IMR-90 (cell line): ENCODE measurements around the gene QSOX2. TPM values are rescaled to one million over a fixed set of nuclear protein-coding genes. Genes with fewer than 3 reads are reported as not detected.

Experiments
- ATAC-seq: fragments of 200-7000 bp; cut with Tn5 transposase; 2 replicates; pipeline ENCODE4 v1.9.1; 2020; ENCODE audit warnings: low read depth, mild to moderate bottlenecking, moderate library complexity
- BruUV-seq: library from RNA; stranded (reverse); fragments of 400-500 nt; replicated peaks from 2 replicates; lab custom pipeline; 2021; lab: Mats Ljungman, UMichigan
- CTCF ChIA-PET: fragments of 300-600 bp; formaldehyde crosslinking; extraction: SDS; loops from one replicate; lab custom pipeline; 2021; ENCODE audit warnings: antibody characterized with exemption; lab: Yijun Ruan, JAX
- POLR2A ChIA-PET: fragments of 300-600 bp; sonication (Branson Sonifier 250); formaldehyde crosslinking; loops from one replicate; lab custom pipeline; 2022; ENCODE audit warnings: antibody characterized with exemption; ENCODE audit not compliant: unreplicated experiment; lab: Charles Lee
- DNase-seq: peaks from one replicate; pipeline ENCODE4 v3.0.0; 2013
- H2AFZ ChIP-seq: replicated peaks from 2 replicates; pipeline ENCODE3; 2013; ENCODE audit warnings: low read length, mild to moderate bottlenecking; ENCODE audit not compliant: poor library complexity
- H2AK5ac ChIP-seq: 2 replicates; pipeline ENCODE4 v1.6.1; 2013; ENCODE audit warnings: low read depth, low read length, inconsistent platforms
- H2AK9ac ChIP-seq: replicated peaks from 2 replicates; pipeline ENCODE3; 2013; ENCODE audit warnings: mild to moderate bottlenecking, low read depth, low read length, moderate library complexity; ENCODE audit not compliant: poor library complexity
- H2BK120ac ChIP-seq: 2 replicates; pipeline ENCODE4 v1.6.1; 2013; ENCODE audit warnings: low read depth, low read length, inconsistent platforms
- H2BK15ac ChIP-seq: 3 replicates; pipeline ENCODE4 v1.6.1; 2013; ENCODE audit warnings: low read depth, low read length, inconsistent platforms
- H2BK20ac ChIP-seq: 2 replicates; pipeline ENCODE4 v1.6.1; 2013; ENCODE audit warnings: low read depth, mild to moderate bottlenecking, inconsistent platforms, low read length, moderate library complexity
- H2BK5ac ChIP-seq: 2 replicates; pipeline ENCODE4 v1.6.1; 2013; ENCODE audit warnings: mild to moderate bottlenecking, low read depth, low read length, inconsistent platforms; ENCODE audit not compliant: poor library complexity, severe bottlenecking
- H3K14ac ChIP-seq: replicated peaks from 2 replicates; pipeline ENCODE4 v1.6.1; 2013; ENCODE audit warnings: low read depth, low read length, inconsistent platforms
- H3K18ac ChIP-seq: 2 replicates; pipeline ENCODE4 v1.6.1; 2013; ENCODE audit warnings: low read depth, low read length, control low read depth
- H3K23ac ChIP-seq: 2 replicates; pipeline ENCODE4 v1.6.1; 2013; ENCODE audit warnings: low read depth, low read length, inconsistent platforms
- H3K27ac ChIP-seq: 2 replicates; pipeline ENCODE4 v1.5.1; 2013; ENCODE audit warnings: mild to moderate bottlenecking, control low read depth, low read length; ENCODE audit not compliant: insufficient read depth
- H3K27me3 ChIP-seq: 2 replicates; pipeline ENCODE4 v1.6.1; 2013; ENCODE audit warnings: low read length; ENCODE audit not compliant: control insufficient read depth, insufficient read depth
- H3K36me3 ChIP-seq: 2 replicates; pipeline ENCODE4 v1.6.1; 2013; ENCODE audit warnings: low read length, mixed read lengths; ENCODE audit not compliant: control insufficient read depth, insufficient read depth
- H3K4ac ChIP-seq: 2 replicates; pipeline ENCODE4 v1.6.1; 2013; ENCODE audit warnings: low read depth, low read length, inconsistent platforms
- H3K4me1 ChIP-seq: 2 replicates; pipeline ENCODE4 v1.6.1; 2013; ENCODE audit warnings: low read length, mixed read lengths; ENCODE audit not compliant: control insufficient read depth, insufficient read depth
- H3K4me2 ChIP-seq: 2 replicates; pipeline ENCODE4 v1.6.1; 2013; ENCODE audit warnings: low read depth, mild to moderate bottlenecking, control low read depth, low read length, moderate library complexity
- H3K4me3 ChIP-seq: 2 replicates; pipeline ENCODE4 v1.5.1; 2013; ENCODE audit warnings: low read depth, mild to moderate bottlenecking, control low read depth, low read length, moderate library complexity; ENCODE audit not compliant: insufficient read depth
- H3K56ac ChIP-seq: 2 replicates; pipeline ENCODE4 v1.6.1; 2013; ENCODE audit warnings: low read length, inconsistent platforms; ENCODE audit not compliant: insufficient read depth; ENCODE audit errors: extremely low read depth
- H3K79me1 ChIP-seq, 2 experiments: 2 replicates each; pipeline ENCODE4 v1.6.1; 2013; ENCODE audit warnings: low read length in 2 of 2, inconsistent platforms in 1 of 2, low read depth in 1 of 2
- H3K9ac ChIP-seq: 2 replicates; pipeline ENCODE4 v1.6.1; 2013; ENCODE audit warnings: low read depth, low read length, control low read depth
- H3K9me1 ChIP-seq: 2 replicates; pipeline ENCODE4 v1.6.1; 2013; ENCODE audit warnings: low read length, inconsistent platforms; ENCODE audit not compliant: insufficient read depth
- H3K9me3 ChIP-seq: 2 replicates; pipeline ENCODE4 v1.6.1; 2013; ENCODE audit warnings: low read length; ENCODE audit not compliant: control insufficient read depth, insufficient read depth
- H4K20me1 ChIP-seq: 2 replicates; pipeline ENCODE4 v1.6.1; 2013; ENCODE audit warnings: low read length, inconsistent platforms; ENCODE audit not compliant: insufficient read depth
- H4K5ac ChIP-seq: 2 replicates; pipeline ENCODE4 v1.6.1; 2013; ENCODE audit warnings: mild to moderate bottlenecking, low read depth, low read length, control low read depth
- H4K8ac ChIP-seq, 2 experiments: 2 replicates each; pipeline ENCODE4 v1.6.1; 2013; ENCODE audit warnings: low read depth in 2 of 2, low read length in 2 of 2, control low read depth in 1 of 2, inconsistent platforms in 1 of 2
- H4K91ac ChIP-seq: 2 replicates; pipeline ENCODE4 v1.6.1; 2013; ENCODE audit warnings: low read depth, low read length, inconsistent platforms; ENCODE audit not compliant: insufficient read depth
- BHLHE40 ChIP-seq: fragments of 150-350 bp; IDR thresholded peaks from 2 replicates; pipeline ENCODE4 v1.6.1; 2016; ENCODE audit warnings: mild to moderate bottlenecking, low read depth, low read length
- CEBPB ChIP-seq: IDR thresholded peaks from 2 replicates; pipeline ENCODE4 v1.6.1; 2012; ENCODE audit warnings: low read depth, low read length, improper control_type of control experiment
- CHD1 ChIP-seq: IDR thresholded peaks from 2 replicates; pipeline ENCODE4 v1.6.1; 2012; ENCODE audit warnings: low read depth, low read length, improper control_type of control experiment
- FOS ChIP-seq: fragments of 150-350 bp; IDR thresholded peaks from 2 replicates; pipeline ENCODE4 v1.6.1; 2016; ENCODE audit warnings: low read depth, low read length
- MAFK ChIP-seq: IDR thresholded peaks from 2 replicates; pipeline ENCODE4 v1.6.1; 2012; ENCODE audit warnings: low read depth, low read length, improper control_type of control experiment
- MAZ ChIP-seq: IDR thresholded peaks from 2 replicates; pipeline ENCODE4 v1.6.1; 2012; ENCODE audit warnings: low read depth, mild to moderate bottlenecking, low read length, improper control_type of control experiment, moderate library complexity, borderline replicate concordance
- MXI1 ChIP-seq: IDR thresholded peaks from 2 replicates; pipeline ENCODE4 v1.6.1; 2012; ENCODE audit warnings: low read depth, mild to moderate bottlenecking, low read length, moderate library complexity, borderline replicate concordance
- NFE2L2 ChIP-seq: fragments of 150-350 bp; IDR thresholded peaks from 2 replicates; pipeline ENCODE4 v1.6.1; 2016; ENCODE audit warnings: low read depth, mild to moderate bottlenecking, low read length
- POLR2A ChIP-seq: IDR thresholded peaks from 2 replicates; pipeline ENCODE4 v1.6.1; 2012; ENCODE audit warnings: mild to moderate bottlenecking, low read depth, low read length
- RAD21 ChIP-seq: IDR thresholded peaks from 2 replicates; pipeline ENCODE4 v1.6.1; 2012; ENCODE audit warnings: low read length, improper control_type of control experiment
- RCOR1 ChIP-seq: IDR thresholded peaks from 2 replicates; pipeline ENCODE4 v1.6.1; 2012; ENCODE audit warnings: mild to moderate bottlenecking, low read length, improper control_type of control experiment; ENCODE audit not compliant: insufficient replicate concordance
- RFX5 ChIP-seq: IDR thresholded peaks from 2 replicates; pipeline ENCODE4 v1.8.0; 2012; ENCODE audit warnings: low read depth, mild to moderate bottlenecking, low read length, moderate library complexity
- WGBS, 2 experiments: methylation state at CpG; one replicate each; pipeline versions ENCODE4 v1.1.5 to v1.1.7; 2013; ENCODE audit warnings: missing lambda C conversion rate in 2 of 2; ENCODE audit not compliant: insufficient read length in 1 of 2; ENCODE audit errors: extremely low coverage in 2 of 2; 5-methylcytosine and 5-hydroxymethylcytosine counted together
- dilution Hi-C: fragments of 300-500 bp; cut with HindIII; formaldehyde crosslinking; loops from one replicate; pipeline ENCODE4 v1.14.3; 2018; ENCODE audit warnings: low sequenced_read_pairs; ENCODE audit not compliant: unreplicated experiment
- in situ Hi-C: fragments of 300-500 bp; cut with MboI; formaldehyde crosslinking; loops from 3 replicates; pipeline ENCODE4 v1.14.3; 2019; ENCODE audit warnings: low sequenced_read_pairs, inconsistent platforms, mixed read lengths
- intact Hi-C: fragments of 100-400 bp; cut with micrococcal nuclease; formaldehyde crosslinking; loops from 2 replicates; pipeline ENCODE4 v1.10.0; 2022
- polyA plus RNA-seq, 3 experiments: library from polyadenylated mRNA; depleted of rRNA; stranded (reverse); fragments of >200 nt; gene quantifications; 2 replicates each; pipeline ENCODE4 v1.2.3, GENCODE V29; 2012; ENCODE audit warnings: low replicate concordance in 1 of 3
- total RNA-seq: library from RNA; depleted of rRNA; stranded (reverse); fragments of >200 nt; gene quantifications from 2 replicates; pipeline ENCODE4 v1.2.3, GENCODE V29; 2012
- TF ChIP-seq, protein P1 (sequence below): conservative IDR thresholded peaks from 2 replicates; pipeline ENCODE4 v1.5.1; 2012; ENCODE audit warnings: mild to moderate bottlenecking, low read depth, low read length, improper control_type of control experiment
- TF ChIP-seq, protein P2 (sequence below): fragments of 150-350 bp; IDR thresholded peaks from 2 replicates; pipeline ENCODE4 v1.6.1; 2017; ENCODE audit warnings: mild to moderate bottlenecking, antibody characterized with exemption, low read length, low read depth
- TF ChIP-seq, protein P3 (sequence below): fragments of 150-350 bp; IDR thresholded peaks from 2 replicates; pipeline ENCODE4 v1.6.1; 2016; ENCODE audit warnings: low read depth, mild to moderate bottlenecking, low read length, moderate library complexity, borderline replicate concordance

The QSOX2 gene
- total and polyA plus RNA-seq, 2 of the 4 experiments (the other 2 are of a cell fraction): 5.9 to 12.9 TPM

DNA sequence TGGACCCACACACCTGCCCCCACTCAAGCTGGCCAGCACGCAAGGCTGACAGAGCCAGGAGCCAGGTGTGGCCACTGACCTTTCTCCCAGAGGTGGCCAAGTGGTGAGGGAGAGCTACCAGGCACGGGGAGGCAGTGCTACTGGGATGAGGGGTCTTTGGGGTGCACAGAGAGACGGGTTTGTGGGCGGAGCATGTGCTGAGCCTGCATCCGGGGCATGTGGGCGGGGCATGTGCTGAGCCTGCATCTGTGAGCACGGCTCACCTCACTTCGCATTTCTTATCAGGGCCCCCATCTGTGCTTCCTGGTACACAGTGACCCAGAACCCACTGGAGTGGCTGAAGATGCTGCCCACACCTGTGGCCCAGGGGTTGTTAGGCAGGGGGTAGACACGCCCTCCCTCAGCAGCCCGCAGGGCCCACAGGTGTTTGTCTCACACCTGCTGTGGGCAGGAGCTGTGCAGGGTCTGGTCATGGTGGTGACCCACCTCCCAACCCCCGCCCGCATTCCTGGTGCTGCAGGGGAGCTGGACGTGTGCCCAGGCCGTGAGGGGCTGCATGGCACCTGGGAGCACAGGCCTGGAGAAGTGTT, 36.8 kb upstream of the QSOX2 start:
- no peak overlapping the region for H3K27ac ChIP-seq
- H3K9me3 ChIP-seq: peaks cover 4% of the 10 kb centered on the region
- CTCF ChIA-PET: interaction anchor here (0.7 kb wide), 1 partner anchor 106 kb away, joined by 3 read pairs; no protein-coding TSS in a partner anchor
- H3K23ac ChIP-seq: no peak overlapping the region
- no peak overlapping the region for H3K4ac ChIP-seq
- peaks cover 25% of the 10 kb centered on the region for H3K27me3 ChIP-seq
- H4K8ac ChIP-seq: no peak overlapping the region
- H2BK120ac ChIP-seq: no peak overlapping the region
- no peak overlapping the region for H3K14ac ChIP-seq
- ATAC-seq (no peak), DNase-seq (no peak)
- no TSS peak for BruUV-seq
- H4K5ac ChIP-seq: no peak overlapping the region
- H4K20me1 ChIP-seq: no peaks in the 10 kb centered on the region; the same call in 1 of the 2 replicates
- WGBS, 2 experiments: 45% methylated on average over 5 of the region's 14 CpGs; no CpG with 5 or more reads in 1 of the 2 experiments
- no peaks in the 10 kb centered on the region for H3K36me3 ChIP-seq
- H2AK5ac ChIP-seq: no peak overlapping the region
- no peak overlapping the region for H4K91ac ChIP-seq
- no peak overlapping the region for H3K4me3 ChIP-seq
- POLR2A ChIA-PET: no interaction called here
- H3K9me1 ChIP-seq: no peaks in the 10 kb centered on the region
- dilution Hi-C loops: no loop called here
- no peak overlapping the region for H2AK9ac ChIP-seq
- H3K4me1 ChIP-seq: no peaks in the 10 kb centered on the region
- H3K4me2 ChIP-seq: no peak overlapping the region
- H3K79me1 ChIP-seq: no peaks in the 10 kb centered on the region
- H3K56ac ChIP-seq: no peak overlapping the region
- no peak overlapping the region for H2BK15ac ChIP-seq
- H2AFZ ChIP-seq: no peak overlapping the region
- H3K18ac ChIP-seq: no peak overlapping the region
- no peak overlapping the region for H2BK20ac ChIP-seq
- no peak overlapping the region for H2BK5ac ChIP-seq
- intact Hi-C loops: no loop called here
- no peak overlapping the region for H3K9ac ChIP-seq
- TF ChIP-seq MXI1 (no peak), MAZ (no peak), POLR2A (no peak), RAD21 (no peak), NFE2L2 (no peak), CEBPB (no peak), FOS (no peak), RFX5 (no peak), MAFK (no peak), RCOR1 (no peak), BHLHE40 (no peak), CHD1 (no peak)
- TF ChIP-seq, protein P1, sequence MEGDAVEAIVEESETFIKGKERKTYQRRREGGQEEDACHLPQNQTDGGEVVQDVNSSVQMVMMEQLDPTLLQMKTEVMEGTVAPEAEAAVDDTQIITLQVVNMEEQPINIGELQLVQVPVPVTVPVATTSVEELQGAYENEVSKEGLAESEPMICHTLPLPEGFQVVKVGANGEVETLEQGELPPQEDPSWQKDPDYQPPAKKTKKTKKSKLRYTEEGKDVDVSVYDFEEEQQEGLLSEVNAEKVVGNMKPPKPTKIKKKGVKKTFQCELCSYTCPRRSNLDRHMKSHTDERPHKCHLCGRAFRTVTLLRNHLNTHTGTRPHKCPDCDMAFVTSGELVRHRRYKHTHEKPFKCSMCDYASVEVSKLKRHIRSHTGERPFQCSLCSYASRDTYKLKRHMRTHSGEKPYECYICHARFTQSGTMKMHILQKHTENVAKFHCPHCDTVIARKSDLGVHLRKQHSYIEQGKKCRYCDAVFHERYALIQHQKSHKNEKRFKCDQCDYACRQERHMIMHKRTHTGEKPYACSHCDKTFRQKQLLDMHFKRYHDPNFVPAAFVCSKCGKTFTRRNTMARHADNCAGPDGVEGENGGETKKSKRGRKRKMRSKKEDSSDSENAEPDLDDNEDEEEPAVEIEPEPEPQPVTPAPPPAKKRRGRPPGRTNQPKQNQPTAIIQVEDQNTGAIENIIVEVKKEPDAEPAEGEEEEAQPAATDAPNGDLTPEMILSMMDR: no peak
- TF ChIP-seq, protein P2, sequence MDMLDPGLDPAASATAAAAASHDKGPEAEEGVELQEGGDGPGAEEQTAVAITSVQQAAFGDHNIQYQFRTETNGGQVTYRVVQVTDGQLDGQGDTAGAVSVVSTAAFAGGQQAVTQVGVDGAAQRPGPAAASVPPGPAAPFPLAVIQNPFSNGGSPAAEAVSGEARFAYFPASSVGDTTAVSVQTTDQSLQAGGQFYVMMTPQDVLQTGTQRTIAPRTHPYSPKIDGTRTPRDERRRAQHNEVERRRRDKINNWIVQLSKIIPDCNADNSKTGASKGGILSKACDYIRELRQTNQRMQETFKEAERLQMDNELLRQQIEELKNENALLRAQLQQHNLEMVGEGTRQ: no peak
- TF ChIP-seq, protein P3, sequence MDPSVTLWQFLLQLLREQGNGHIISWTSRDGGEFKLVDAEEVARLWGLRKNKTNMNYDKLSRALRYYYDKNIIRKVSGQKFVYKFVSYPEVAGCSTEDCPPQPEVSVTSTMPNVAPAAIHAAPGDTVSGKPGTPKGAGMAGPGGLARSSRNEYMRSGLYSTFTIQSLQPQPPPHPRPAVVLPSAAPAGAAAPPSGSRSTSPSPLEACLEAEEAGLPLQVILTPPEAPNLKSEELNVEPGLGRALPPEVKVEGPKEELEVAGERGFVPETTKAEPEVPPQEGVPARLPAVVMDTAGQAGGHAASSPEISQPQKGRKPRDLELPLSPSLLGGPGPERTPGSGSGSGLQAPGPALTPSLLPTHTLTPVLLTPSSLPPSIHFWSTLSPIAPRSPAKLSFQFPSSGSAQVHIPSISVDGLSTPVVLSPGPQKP: no peak
- in situ Hi-C loops: no loop called here
